NOMO-1 (cell line): Measurements from ENCODE around the gene DENND4A.

ENCODE experiments used
- DNase-seq, 2 experiments: peaks; one replicate each; lab custom pipeline; 2025; ENCODE audit not compliant: unreplicated experiment in 2 of 2; lab: John Stamatoyannopoulos, UW

Gene DENND4A

GRCh38 chr15:65610871-65611718 lies 181.0 kb downstream of the DENND4A start, which contains the start of gene INTS14:
Gene INTS14, minus strand, starts transcription at chr15:65611131. Its CDS starts 3,751 bp downstream, at chr15:65607380.
- peak; percentile 96 for DNase-seq
